K562 (cell line): ENCODE data around the gene AGAP3. TPM values are rescaled to one million over a fixed set of nuclear protein-coding genes. Genes with fewer than 3 reads are reported as not detected.

Source experiments
- ATAC-seq: fragments of 200-7000 bp; cut with Tn5 transposase; 3 replicates; pipeline ENCODE4 v1.9.1; 2020; ENCODE audit warnings: moderate library complexity
- BruUV-seq: library from RNA; stranded (reverse); fragments of 400-500 nt; replicated peaks from 2 replicates; lab custom pipeline; 2021; lab: Mats Ljungman, UMichigan
- CTCF ChIA-PET: fragments of 300-600 bp; formaldehyde crosslinking; extraction: SDS; loops from one replicate; lab custom pipeline; 2021; ENCODE audit warnings: low intra/inter-chr PET ratio; lab: Yijun Ruan, JAX
- POLR2A ChIA-PET: fragments of 300-600, 350-650 bp; sonication (Branson Sonifier 250); formaldehyde crosslinking; extraction: SDS; loops from one replicate; lab custom pipeline; 2021; ENCODE audit warnings: antibody characterized with exemption, inconsistent platforms; lab: Yijun Ruan, JAX
- DNase-seq, 4 experiments: peaks; one replicate each; pipeline versions ENCODE4 v3.0.0 to v3.0.0-alpha.2; 2011 to 2018; ENCODE audit warnings: low spot score in 3 of 4, mixed read lengths in 3 of 4; ENCODE audit errors: extremely low read depth in 1 of 4
- FAIRE-seq: peaks from 2 replicates; lab custom pipeline; 2011; peaks lifted over from hg19 to GRCh38; lab: Jason Lieb, UNC
- H2AFZ ChIP-seq: 2 replicates; pipeline ENCODE4 v1.6.0; 2011; ENCODE audit warnings: low read depth, low read length, control low read depth, inconsistent platforms
- H3K27ac ChIP-seq: fragments of 200-600 bp; 3 replicates; pipeline ENCODE4 v1.8.0; 2011; ENCODE audit warnings: low read depth, mild to moderate bottlenecking, control low read depth, inconsistent platforms, low read length, moderate library complexity, mixed read lengths; ENCODE audit errors: extremely low read depth
- H3K27me3 ChIP-seq, 2 experiments: fragments of 300-600 bp in 1 of 2; 2 replicates in 1 of 2; 3 replicates in 1 of 2; pipeline versions ENCODE4 v1.6.0 to v1.8.0; 2011; ENCODE audit warnings: inconsistent platforms in 2 of 2, low read length in 2 of 2, mild to moderate bottlenecking in 1 of 2, mixed read lengths in 1 of 2, moderate library complexity in 1 of 2; ENCODE audit not compliant: control insufficient read depth in 2 of 2, insufficient read depth in 2 of 2
- H3K36me3 ChIP-seq: fragments of 300-600 bp; 3 replicates; pipeline ENCODE4 v1.8.0; 2011; ENCODE audit warnings: mild to moderate bottlenecking, low read length, inconsistent platforms; ENCODE audit not compliant: control insufficient read depth, insufficient read depth
- H3K4me1 ChIP-seq, 2 experiments: fragments of 200-600 bp in 1 of 2; replicated peaks in 1 of 2; 2 replicates in 1 of 2; 3 replicates in 1 of 2; pipeline versions ENCODE4 v1.5.1 to v1.8.0; 2011; ENCODE audit warnings: inconsistent platforms in 2 of 2, low read length in 2 of 2, mild to moderate bottlenecking in 1 of 2, mixed read lengths in 1 of 2, moderate library complexity in 1 of 2; ENCODE audit not compliant: control insufficient read depth in 2 of 2, insufficient read depth in 2 of 2
- H3K4me2 ChIP-seq: 2 replicates; pipeline ENCODE4 v1.6.1; 2011; ENCODE audit warnings: low read length, control low read depth, inconsistent platforms, mixed read lengths; ENCODE audit not compliant: insufficient read depth
- H3K4me3 ChIP-seq: fragments of 200-600 bp; sonication (generic), shearing (Covaris generic); 2 replicates; pipeline ENCODE4 v1.5.1; 2016; ENCODE audit warnings: control low read depth, inconsistent platforms
- H3K79me2 ChIP-seq: fragments of 200-600 bp; 3 replicates; pipeline ENCODE4 v1.8.0; 2011; ENCODE audit warnings: low read length, inconsistent platforms; ENCODE audit not compliant: control insufficient read depth, insufficient read depth
- H3K9ac ChIP-seq, 2 experiments: 2 replicates each; pipeline versions ENCODE4 v1.6.0 to v1.6.1; 2011; ENCODE audit warnings: low read depth in 2 of 2, low read length in 2 of 2, control low read depth in 1 of 2, inconsistent platforms in 1 of 2, mild to moderate bottlenecking in 1 of 2, mixed read lengths in 1 of 2; ENCODE audit not compliant: insufficient read depth in 1 of 2
- H3K9me1 ChIP-seq: one replicate; pipeline ENCODE4 v1.6.0; 2011; ENCODE audit warnings: inconsistent platforms, mild to moderate bottlenecking, low read length, moderate library complexity; ENCODE audit not compliant: control insufficient read depth, insufficient read depth
- H3K9me3 ChIP-seq: replicated peaks from 2 replicates; pipeline ENCODE4 v1.5.1; 2011; ENCODE audit warnings: low read depth, low read length, inconsistent platforms; ENCODE audit not compliant: control insufficient read depth, insufficient read depth
- H4K20me1 ChIP-seq: replicated peaks from 2 replicates; pipeline ENCODE4 v1.6.1; 2011; ENCODE audit warnings: low read length, inconsistent platforms, mixed read lengths; ENCODE audit not compliant: control insufficient read depth, insufficient read depth
- FOXJ2 ChIP-seq: fragments of 200-800 bp; sonication (Bioruptor generic); IDR thresholded peaks from 2 replicates; pipeline ENCODE4 v1.6.1; 2016; ENCODE audit warnings: missing genetic modification characterization, missing compliant biosample characterization
- PHF20 ChIP-seq: fragments of 450-650 bp; IDR thresholded peaks from 2 replicates; pipeline ENCODE4 v1.6.1; 2018; ENCODE audit not compliant: partially characterized antibody
- U2AF1 ChIP-seq: fragments of 200-400 bp; formaldehyde crosslinking; optimal IDR thresholded peaks from 2 replicates; pipeline ENCODE3; 2017; ENCODE audit warnings: mild to moderate bottlenecking, low read depth, low read length, moderate library complexity
- WHSC1 ChIP-seq: IDR thresholded peaks from one replicate; pipeline ENCODE4 v1.6.1; 2012; ENCODE audit warnings: low read length, control low read depth, inconsistent platforms
- ZFP36 ChIP-seq: fragments of 150-350 bp; IDR thresholded peaks from 2 replicates; pipeline ENCODE4 v1.6.1; 2018; ENCODE audit warnings: low read length, low read depth; ENCODE audit not compliant: partially characterized antibody
- ZFX ChIP-seq: sonication (generic); formaldehyde crosslinking; IDR thresholded peaks from 2 replicates; pipeline ENCODE4 v1.8.0; 2022; ENCODE audit warnings: mild to moderate bottlenecking, missing genetic modification reagents, moderate library complexity
- WGBS: fragments of 100-300 bp; shearing (Covaris generic); methylation state at CpG from one replicate; pipeline ENCODE4 v1.1.6; 2016; ENCODE audit warnings: low coverage, mixed read lengths; ENCODE audit not compliant: insufficient coverage; ENCODE audit errors: missing lambda C conversion rate; 5-methylcytosine and 5-hydroxymethylcytosine counted together
- in situ Hi-C: fragments of 300-500 bp; cut with MboI; formaldehyde crosslinking; loops from 4 replicates; pipeline ENCODE4 v1.15.0; 2018; ENCODE audit warnings: inconsistent platforms, mixed read lengths
- intact Hi-C: fragments of 100-400 bp; cut with micrococcal nuclease; formaldehyde crosslinking; loops from 2 replicates; pipeline ENCODE4 v1.14.2; 2022
- polyA plus RNA-seq, 8 experiments: library from polyadenylated mRNA; depleted of rRNA in 4 of 8; stranded (reverse) in 5 of 8; unstranded in 3 of 8; fragments of >200 nt; fragmentation: Nextera tagmentation in 2 of 8; fragmentation: Illumina TruSeq in 1 of 8; extraction: Ambion mirVana in 2 of 8; extraction: Trizol in 1 of 8; gene quantifications; 2 replicates each; pipeline versions ENCODE4 v1.2.1 to v1.2.3, GENCODE V29; 2011 to 2014; ENCODE audit warnings: inconsistent platforms in 1 of 8, missing spikeins in 1 of 8
- total RNA-seq, 7 experiments: library from RNA; depleted of rRNA in 6 of 7; stranded (reverse); fragments of >200 nt in 6 of 7; fragmentation: Illumina TruSeq in 2 of 7; extraction: Trizol in 2 of 7; gene quantifications; 2 replicates each; pipeline versions ENCODE4 v1.2.1 to v1.2.3, GENCODE V29; 2011 to 2021; ENCODE audit warnings: low replicate concordance in 1 of 7
- TF ChIP-seq, protein P1 (sequence below): fragments of 250-450 bp; sonication (Bioruptor Pico); IDR thresholded peaks from 2 replicates; pipeline ENCODE4 v1.4.0; 2020; ENCODE audit warnings: mild to moderate bottlenecking
- TF ChIP-seq, protein P2 (sequence below): sonication (generic); formaldehyde crosslinking; IDR thresholded peaks from 2 replicates; pipeline ENCODE4 v1.8.1; 2023; ENCODE audit warnings: missing genetic modification reagents, mild to moderate bottlenecking, borderline replicate concordance

AGAP3 gene
- total and polyA plus RNA-seq, 9 of the 15 experiments (the other 6 are each of a cell fraction or from before 2014, with no cell fraction given): 3.4 to 208 (median 62.2) TPM

GRCh38 chr7:151053096-151053495 is 33.2 kb upstream of the AGAP3 start:
- CTCF ChIA-PET: no interaction called here
- 51% methylated on average over 4 of the region's 4 CpGs for WGBS
- TF ChIP-seq ZFX (CRISPR knock-in tag) (0 out of 2 replicates have a peak, but pooled peaks have one; percentile 15), ZFP36 (no peak), U2AF1 (no peak), PHF20 (peak; percentile 57), WHSC1 (no peak), FOXJ2 (tag) (no peak)
- TF ChIP-seq, protein P1, sequence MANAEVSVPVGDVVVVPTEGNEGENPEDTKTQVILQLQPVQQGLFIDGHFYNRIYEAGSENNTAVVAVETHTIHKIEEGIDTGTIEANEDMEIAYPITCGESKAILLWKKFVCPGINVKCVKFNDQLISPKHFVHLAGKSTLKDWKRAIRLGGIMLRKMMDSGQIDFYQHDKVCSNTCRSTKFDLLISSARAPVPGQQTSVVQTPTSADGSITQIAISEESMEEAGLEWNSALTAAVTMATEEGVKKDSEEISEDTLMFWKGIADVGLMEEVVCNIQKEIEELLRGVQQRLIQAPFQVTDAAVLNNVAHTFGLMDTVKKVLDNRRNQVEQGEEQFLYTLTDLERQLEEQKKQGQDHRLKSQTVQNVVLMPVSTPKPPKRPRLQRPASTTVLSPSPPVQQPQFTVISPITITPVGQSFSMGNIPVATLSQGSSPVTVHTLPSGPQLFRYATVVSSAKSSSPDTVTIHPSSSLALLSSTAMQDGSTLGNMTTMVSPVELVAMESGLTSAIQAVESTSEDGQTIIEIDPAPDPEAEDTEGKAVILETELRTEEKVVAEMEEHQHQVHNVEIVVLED (CRISPR knock-in tag): no peak
- TF ChIP-seq, protein P2, sequence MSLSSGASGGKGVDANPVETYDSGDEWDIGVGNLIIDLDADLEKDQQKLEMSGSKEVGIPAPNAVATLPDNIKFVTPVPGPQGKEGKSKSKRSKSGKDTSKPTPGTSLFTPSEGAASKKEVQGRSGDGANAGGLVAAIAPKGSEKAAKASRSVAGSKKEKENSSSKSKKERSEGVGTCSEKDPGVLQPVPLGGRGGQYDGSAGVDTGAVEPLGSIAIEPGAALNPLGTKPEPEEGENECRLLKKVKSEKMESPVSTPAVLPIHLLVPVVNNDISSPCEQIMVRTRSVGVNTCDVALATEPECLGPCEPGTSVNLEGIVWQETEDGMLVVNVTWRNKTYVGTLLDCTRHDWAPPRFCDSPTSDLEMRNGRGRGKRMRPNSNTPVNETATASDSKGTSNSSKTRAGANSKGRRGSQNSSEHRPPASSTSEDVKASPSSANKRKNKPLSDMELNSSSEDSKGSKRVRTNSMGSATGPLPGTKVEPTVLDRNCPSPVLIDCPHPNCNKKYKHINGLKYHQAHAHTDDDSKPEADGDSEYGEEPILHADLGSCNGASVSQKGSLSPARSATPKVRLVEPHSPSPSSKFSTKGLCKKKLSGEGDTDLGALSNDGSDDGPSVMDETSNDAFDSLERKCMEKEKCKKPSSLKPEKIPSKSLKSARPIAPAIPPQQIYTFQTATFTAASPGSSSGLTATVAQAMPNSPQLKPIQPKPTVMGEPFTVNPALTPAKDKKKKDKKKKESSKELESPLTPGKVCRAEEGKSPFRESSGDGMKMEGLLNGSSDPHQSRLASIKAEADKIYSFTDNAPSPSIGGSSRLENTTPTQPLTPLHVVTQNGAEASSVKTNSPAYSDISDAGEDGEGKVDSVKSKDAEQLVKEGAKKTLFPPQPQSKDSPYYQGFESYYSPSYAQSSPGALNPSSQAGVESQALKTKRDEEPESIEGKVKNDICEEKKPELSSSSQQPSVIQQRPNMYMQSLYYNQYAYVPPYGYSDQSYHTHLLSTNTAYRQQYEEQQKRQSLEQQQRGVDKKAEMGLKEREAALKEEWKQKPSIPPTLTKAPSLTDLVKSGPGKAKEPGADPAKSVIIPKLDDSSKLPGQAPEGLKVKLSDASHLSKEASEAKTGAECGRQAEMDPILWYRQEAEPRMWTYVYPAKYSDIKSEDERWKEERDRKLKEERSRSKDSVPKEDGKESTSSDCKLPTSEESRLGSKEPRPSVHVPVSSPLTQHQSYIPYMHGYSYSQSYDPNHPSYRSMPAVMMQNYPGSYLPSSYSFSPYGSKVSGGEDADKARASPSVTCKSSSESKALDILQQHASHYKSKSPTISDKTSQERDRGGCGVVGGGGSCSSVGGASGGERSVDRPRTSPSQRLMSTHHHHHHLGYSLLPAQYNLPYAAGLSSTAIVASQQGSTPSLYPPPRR (CRISPR knock-in tag): no peak
- peak; percentile 43 to 61 (median 56) for DNase-seq
- intact Hi-C loops: no loop called here
- Histone ChIP-seq H3K9ac (peak overlapping the region in 1 of 2 experiments; percentile 47; a peak in 2 of 4 replicates), H3K79me2 (no peaks in the 10 kb centered on the region), H4K20me1 (no peaks in the 10 kb centered on the region; the same call in 1 of the 2 replicates), H3K9me3 (no peaks in the 10 kb centered on the region), H3K4me1 (peaks cover 22 to 69% of the 10 kb centered on the region in 2 experiments), H3K36me3 (no peaks in the 10 kb centered on the region; the same call in 2 of the 3 replicates), H3K4me3 (no peak overlapping the region), H3K27me3 (no peaks in the 10 kb centered on the region), H3K27ac (no peak overlapping the region), H2AFZ (peak overlapping the region; percentile 40; the same call in 1 of the 2 replicates), H3K4me2 (no peak overlapping the region), H3K9me1 (no peaks in the 10 kb centered on the region)
- in situ Hi-C loops: no loop called here
- no TSS peak for BruUV-seq
- no peak for ATAC-seq
- no peak for FAIRE-seq
- POLR2A ChIA-PET: interaction anchor here (1.5 kb wide), 1 partner anchor 14 kb away, joined by 5 read pairs; no protein-coding TSS in a partner anchor
